Astrocyte of the spinal cord (primary cell): ENCODE measurements around the gene GHR.
A peak's percentile ranks its signal among the peaks of the same experiment; 100 is the strongest.

Experiments used
- DNase-seq: peaks from one replicate; pipeline ENCODE4 v3.0.0; 2011; ENCODE audit warnings: low read depth, low spot score
- H3K4me3 ChIP-seq: 2 replicates; pipeline ENCODE4 v1.5.1; 2011; ENCODE audit warnings: low read depth, mild to moderate bottlenecking, low read length, moderate library complexity
- CTCF ChIP-seq: IDR thresholded peaks from 2 replicates; pipeline ENCODE4 v1.5.1; 2012; ENCODE audit warnings: low read depth, mild to moderate bottlenecking, low read length, inconsistent platforms
- in situ Hi-C: cut with HindIII; loops from 2 replicates; pipeline ENCODE4 v1.10.0; 2017; ENCODE audit warnings: low sequenced_read_pairs

Gene GHR

GRCh38 chr5:42423285-42424165, at the start of gene GHR:
TSS of gene GHR (plus strand) at chr5:42423439. CDS start at chr5:42565875, 142,436 bp downstream.
- peak; percentile 92 for DNase-seq
- in situ Hi-C loops = no loop called here
- peak; percentile 76 for TF ChIP-seq CTCF
- H3K4me3 ChIP-seq = peak within 1 kb of the TSS; percentile 56

- in situ Hi-C loops = no loop called here
- TF ChIP-seq CTCF = no peak
- no peak overlapping the region for H3K4me3 ChIP-seq
- DNase-seq = no peak
Observed at GRCh38 chr5:42374679-42375273, 48.5 kb upstream of the GHR start.

GRCh38 chr5:42377496-42377895, 45.7 kb upstream of the GHR start:
- DNase-seq = peak; percentile 7
- H3K4me3 ChIP-seq = no peak overlapping the region
- no peak for TF ChIP-seq CTCF
- in situ Hi-C loops = no loop called here

- in situ Hi-C loops = no loop called here
- no peak overlapping the region for H3K4me3 ChIP-seq
- no peak for DNase-seq
- no peak for TF ChIP-seq CTCF
Observed at GRCh38 chr5:42381973-42382372, 41.3 kb upstream of the GHR start.

- in situ Hi-C loops = no loop called here
- no peak for DNase-seq
- no peak overlapping the region for H3K4me3 ChIP-seq
- no peak for TF ChIP-seq CTCF
Observed at GRCh38 chr5:42387563-42387962, 35.7 kb upstream of the GHR start.

- no peak for DNase-seq
- no peak for TF ChIP-seq CTCF
- H3K4me3 ChIP-seq = no peak overlapping the region
- in situ Hi-C loops = no loop called here
Observed at GRCh38 chr5:42390115-42390514, 33.1 kb upstream of the GHR start.
